Activated naive CD4-positive, alpha-beta T cell treated with anti-CD3 and anti-CD28 coated beads, Interleukin-2, amount 50 U/mL, for 72 hours (primary cell): ENCODE measurements around the gene SELENOH. TPM values are rescaled to one million over a fixed set of nuclear protein-coding genes. Genes with fewer than 3 reads are reported as not detected.
"Not testable (repeated sequence)": the region's sequence is repeated elsewhere in the genome, so short reads cannot be mapped to it uniquely, and the experiment has no call there.

ENCODE experiments used
- ATAC-seq, 2 donors: fragments of 150-1000 bp; cut with Tn5 transposase; 2 replicates each; pipeline ENCODE4 v1.10.0; 2021; ENCODE audit warnings: mild to moderate bottlenecking in 2 of 2, moderate library complexity in 2 of 2
- DNase-seq, 2 donors: peaks; one replicate each; pipeline ENCODE4 v3.0.0; 2021 to 2022; ENCODE audit warnings: low spot score in 2 of 2
- H3K27ac Mint-ChIP-seq, 2 donors: one replicate each; pipeline ENCODE4 v1.8.0; 2022; ENCODE audit warnings: mild to moderate bottlenecking in 2 of 2, mixed read lengths in 2 of 2
- H3K36me3 Mint-ChIP-seq, 2 donors: one replicate each; pipeline ENCODE4 v1.8.0; 2022; ENCODE audit warnings: mixed read lengths in 2 of 2
- H3K9me3 Mint-ChIP-seq, 2 donors: one replicate each; pipeline ENCODE4 v1.8.0; 2022; ENCODE audit warnings: mixed read lengths in 2 of 2
- total RNA-seq, 2 donors: library from RNA; stranded (reverse); gene quantifications; one replicate each; pipeline ENCODE4 v1.2.3, GENCODE V29; 2022

SELENOH gene
- total RNA-seq, result 100 to 1,000 TPM; 156 to 237 TPM

- DNase-seq, result peak; percentile 92 to 95
- ATAC-seq, result peak; percentile 94 to 96
- H3K9me3 Mint-ChIP-seq, result no peaks in the 10 kb centered on the region
- peaks cover 30 to 40% of the 10 kb centered on the region in 2 donors for H3K36me3 Mint-ChIP-seq
- H3K27ac Mint-ChIP-seq, result peak within 1 kb of the TSS; percentile 99
Measured at GRCh38 chr11:57741132-57742086, at the start of gene SELENOH. SELENOH (plus strand) TSS chr11:57741491; CDS start chr11:57741596, 105 bp downstream.

- no peaks in the 10 kb centered on the region for H3K9me3 Mint-ChIP-seq
- DNase-seq (no peak), ATAC-seq (no peak)
- H3K27ac Mint-ChIP-seq, result peak overlapping the region in 1 of 2 donors; percentile 73
- H3K36me3 Mint-ChIP-seq, result peaks cover under 1 to 15% of the 10 kb centered on the region in 2 donors
Measured at GRCh38 chr11:57698843-57699365, 42.4 kb upstream of the SELENOH start.

GRCh38 chr11:57699813-57700212, 41.5 kb upstream of the SELENOH start:
- H3K36me3 Mint-ChIP-seq, result peaks cover 0 to 15% of the 10 kb centered on the region in 2 donors
- H3K9me3 Mint-ChIP-seq, result no peaks in the 10 kb centered on the region
- ATAC-seq (no peak), DNase-seq (no peak)
- H3K27ac Mint-ChIP-seq, result peak overlapping the region in 1 of 2 donors; percentile 73

GRCh38 chr11:57700425-57700824, 40.9 kb upstream of the SELENOH start:
- H3K9me3 Mint-ChIP-seq, result no peaks in the 10 kb centered on the region
- DNase-seq (no peak), ATAC-seq (no peak)
- peaks cover 0 to 15% of the 10 kb centered on the region in 2 donors for H3K36me3 Mint-ChIP-seq
- peak overlapping the region in 1 of 2 donors; percentile 72 for H3K27ac Mint-ChIP-seq

- DNase-seq (no peak), ATAC-seq (no peak)
- Mint-ChIP-seq H3K27ac (peak overlapping the region; percentile 41 to 56), H3K36me3 (peaks cover 0 to 10% of the 10 kb centered on the region in 2 donors), H3K9me3 (no peaks in the 10 kb centered on the region)
Measured at GRCh38 chr11:57703341-57703740, 38.0 kb upstream of the SELENOH start.

- ATAC-seq (no peak), DNase-seq (no peak)
- peak overlapping the region; percentile 41 to 94 for H3K27ac Mint-ChIP-seq
- no peaks in the 10 kb centered on the region for H3K36me3 Mint-ChIP-seq
- no peaks in the 10 kb centered on the region for H3K9me3 Mint-ChIP-seq
Measured at GRCh38 chr11:57704932-57705331, 36.4 kb upstream of the SELENOH start.

- H3K36me3 Mint-ChIP-seq, H3K9me3 Mint-ChIP-seq, ATAC-seq, DNase-seq: not testable (repeated sequence)
- H3K27ac Mint-ChIP-seq, result peak overlapping the region in 1 of 2 donors; percentile 65
Measured at GRCh38 chr11:57705432-57705831, 35.9 kb upstream of the SELENOH start.

- no peaks in the 10 kb centered on the region for H3K9me3 Mint-ChIP-seq
- DNase-seq (no peak), ATAC-seq (no peak)
- peaks cover 13 to 23% of the 10 kb centered on the region in 2 donors for H3K36me3 Mint-ChIP-seq
- peak overlapping the region; percentile 34 to 90 for H3K27ac Mint-ChIP-seq
Measured at GRCh38 chr11:57709802-57710367, 31.4 kb upstream of the SELENOH start.

- DNase-seq (peak; percentile 74 to 84), ATAC-seq (peak; percentile 55 to 68)
- Mint-ChIP-seq H3K9me3 (no peaks in the 10 kb centered on the region), H3K27ac (peak within 1 kb of the TSS; percentile 90 to 94), H3K36me3 (peaks cover 13 to 23% of the 10 kb centered on the region in 2 donors)
Measured at GRCh38 chr11:57711414-57712255, 29.7 kb upstream of the SELENOH start, which contains the start of gene MED19. MED19 (minus strand) TSS chr11:57712215; CDS start chr11:57712179, 36 bp downstream.

GRCh38 chr11:57712256-57713150, 28.8 kb upstream of the SELENOH start, which contains the start of gene TMX2:
TMX2 (plus strand) TSS chr11:57712593; CDS start chr11:57712619, 26 bp downstream.
- peak; percentile 92 to 94 for ATAC-seq
- peak; percentile 86 to 90 for DNase-seq
- Mint-ChIP-seq H3K9me3 (no peaks in the 10 kb centered on the region), H3K36me3 (peaks cover 13 to 23% of the 10 kb centered on the region in 2 donors), H3K27ac (peak within 1 kb of the TSS; percentile 90 to 94)

GRCh38 chr11:57713835-57714234, 27.5 kb upstream of the SELENOH start:
- Mint-ChIP-seq H3K36me3 (peaks cover 20 to 23% of the 10 kb centered on the region in 2 donors), H3K9me3 (no peaks in the 10 kb centered on the region), H3K27ac (peak overlapping the region; percentile 90 to 94)
- DNase-seq (no peak), ATAC-seq (no peak)

GRCh38 chr11:57716726-57717125, 24.6 kb upstream of the SELENOH start:
- not testable (repeated sequence) for ATAC-seq, DNase-seq, H3K9me3 Mint-ChIP-seq, H3K27ac Mint-ChIP-seq
- H3K36me3 Mint-ChIP-seq, result peaks cover 19 to 20% of the 10 kb centered on the region in 2 donors

GRCh38 chr11:57727185-57727584, 14.1 kb upstream of the SELENOH start:
- Mint-ChIP-seq H3K36me3 (no peaks in the 10 kb centered on the region), H3K27ac (peak overlapping the region in 1 of 2 donors; percentile 40), H3K9me3 (no peaks in the 10 kb centered on the region)
- ATAC-seq (no peak), DNase-seq (no peak)

GRCh38 chr11:57728829-57729228, 12.5 kb upstream of the SELENOH start:
- Mint-ChIP-seq H3K27ac (peak overlapping the region; percentile 56 to 72), H3K36me3 (no peaks in the 10 kb centered on the region), H3K9me3 (no peaks in the 10 kb centered on the region)
- ATAC-seq (peak in 1 of 2 donors; percentile 24), DNase-seq (no peak)

- ATAC-seq (no peak), DNase-seq (no peak)
- no peak overlapping the region for H3K27ac Mint-ChIP-seq
- no peaks in the 10 kb centered on the region for H3K9me3 Mint-ChIP-seq
- H3K36me3 Mint-ChIP-seq, result no peaks in the 10 kb centered on the region
Measured at GRCh38 chr11:57729479-57729878, 11.8 kb upstream of the SELENOH start.
